MCF 10A (cell line): Measurements from ENCODE around the gene DBN1. TPM values are rescaled to one million over a fixed set of nuclear protein-coding genes. Genes with fewer than 3 reads are reported as not detected.
A peak's percentile ranks its signal among the peaks of the same experiment; 100 is the strongest.

ENCODE experiments used
- BruUV-seq: library from RNA; stranded (reverse); fragments of 400-500 nt; replicated peaks from 2 replicates; lab custom pipeline; 2021; lab: Mats Ljungman, UMichigan
- CTCF ChIA-PET: fragments of 300-600 bp; sonication (Branson Sonifier 250); formaldehyde crosslinking; extraction: SDS; loops from one replicate; lab custom pipeline; 2021; ENCODE audit warnings: antibody characterized with exemption, inconsistent platforms; lab: Yijun Ruan, JAX
- POLR2A ChIA-PET: fragments of 300-600, 350-650 bp; sonication (Branson Sonifier 250); formaldehyde crosslinking; extraction: SDS; loops from one replicate; lab custom pipeline; 2020; ENCODE audit warnings: antibody characterized with exemption, inconsistent platforms; lab: Yijun Ruan, JAX
- DNase-seq: peaks from one replicate; pipeline ENCODE4 v3.0.0-alpha.2; 2018; ENCODE audit not compliant: unreplicated experiment
- H3K27ac Mint-ChIP-seq: one replicate; pipeline ENCODE4 v1.8.0; 2022; ENCODE audit warnings: mild to moderate bottlenecking, low read depth, mixed read lengths; ENCODE audit not compliant: unreplicated experiment
- H3K27me3 Mint-ChIP-seq: one replicate; pipeline ENCODE4 v1.8.0; 2022; ENCODE audit warnings: mixed read lengths; ENCODE audit not compliant: insufficient read depth, unreplicated experiment
- H3K36me3 Mint-ChIP-seq: one replicate; pipeline ENCODE4 v1.8.0; 2022; ENCODE audit warnings: mild to moderate bottlenecking, moderate library complexity, mixed read lengths; ENCODE audit not compliant: insufficient read depth, unreplicated experiment
- H3K4me1 Mint-ChIP-seq: one replicate; pipeline ENCODE4 v1.8.0; 2022; ENCODE audit warnings: mixed read lengths; ENCODE audit not compliant: insufficient read depth, unreplicated experiment
- H3K4me3 Mint-ChIP-seq: one replicate; pipeline ENCODE4 v1.8.0; 2022; ENCODE audit warnings: mild to moderate bottlenecking, moderate library complexity, mixed read lengths; ENCODE audit not compliant: unreplicated experiment
- H3K9me3 Mint-ChIP-seq: one replicate; pipeline ENCODE4 v1.8.0; 2022; ENCODE audit warnings: mixed read lengths; ENCODE audit not compliant: unreplicated experiment
- intact Hi-C: fragments of 100-400 bp; cut with micrococcal nuclease; formaldehyde crosslinking; loops from 2 replicates; pipeline ENCODE4 v1.14.1; 2022
- total RNA-seq: library from RNA; stranded (reverse); gene quantifications from 2 replicates; pipeline ENCODE4 v1.2.3, GENCODE V29; 2022
- TF ChIP-seq, protein P1 (sequence below): fragments of 200-600 bp; IDR thresholded peaks from one replicate; pipeline ENCODE4 v1.8.0; 2022; ENCODE audit warnings: antibody characterized with exemption, mild to moderate bottlenecking; ENCODE audit not compliant: unreplicated experiment

The DBN1 gene
- total RNA-seq, 1 experiment from 2014 or later: 165 TPM

DNA sequence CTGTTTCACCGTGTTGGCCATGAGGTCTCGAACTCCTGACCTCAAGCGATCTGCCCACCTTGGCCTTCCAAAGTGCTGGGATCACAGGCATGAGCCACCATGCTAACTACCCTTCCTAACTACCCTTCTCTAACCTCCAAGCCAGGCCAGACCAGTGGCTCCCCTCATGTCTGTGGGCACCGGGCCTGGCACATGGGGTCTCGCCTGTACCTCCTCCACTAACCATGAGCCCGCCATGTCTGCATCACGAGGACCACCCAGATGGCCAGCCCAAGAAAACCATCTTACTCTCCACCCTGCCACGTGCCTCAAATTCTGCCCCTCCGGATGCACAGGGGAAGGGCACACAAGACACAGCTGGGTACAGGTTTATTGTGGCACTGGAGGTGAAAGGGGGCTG, 9.6 kb upstream of the DBN1 start:
- POLR2A ChIA-PET: no interaction called here
- no peaks in the 10 kb centered on the region for H3K27me3 Mint-ChIP-seq
- H3K9me3 Mint-ChIP-seq: no peaks in the 10 kb centered on the region
- no peak overlapping the region for H3K4me3 Mint-ChIP-seq
- CTCF ChIA-PET: interaction anchor here (0.6 to 0.9 kb wide), 3 partner anchors 12 to 164 kb away, joined by 3 to 5 read pairs (median 5); no protein-coding TSS in a partner anchor
- no peak overlapping the region for H3K27ac Mint-ChIP-seq
- no peak for DNase-seq
- TF ChIP-seq, protein P1, sequence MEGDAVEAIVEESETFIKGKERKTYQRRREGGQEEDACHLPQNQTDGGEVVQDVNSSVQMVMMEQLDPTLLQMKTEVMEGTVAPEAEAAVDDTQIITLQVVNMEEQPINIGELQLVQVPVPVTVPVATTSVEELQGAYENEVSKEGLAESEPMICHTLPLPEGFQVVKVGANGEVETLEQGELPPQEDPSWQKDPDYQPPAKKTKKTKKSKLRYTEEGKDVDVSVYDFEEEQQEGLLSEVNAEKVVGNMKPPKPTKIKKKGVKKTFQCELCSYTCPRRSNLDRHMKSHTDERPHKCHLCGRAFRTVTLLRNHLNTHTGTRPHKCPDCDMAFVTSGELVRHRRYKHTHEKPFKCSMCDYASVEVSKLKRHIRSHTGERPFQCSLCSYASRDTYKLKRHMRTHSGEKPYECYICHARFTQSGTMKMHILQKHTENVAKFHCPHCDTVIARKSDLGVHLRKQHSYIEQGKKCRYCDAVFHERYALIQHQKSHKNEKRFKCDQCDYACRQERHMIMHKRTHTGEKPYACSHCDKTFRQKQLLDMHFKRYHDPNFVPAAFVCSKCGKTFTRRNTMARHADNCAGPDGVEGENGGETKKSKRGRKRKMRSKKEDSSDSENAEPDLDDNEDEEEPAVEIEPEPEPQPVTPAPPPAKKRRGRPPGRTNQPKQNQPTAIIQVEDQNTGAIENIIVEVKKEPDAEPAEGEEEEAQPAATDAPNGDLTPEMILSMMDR: no peak
- intact Hi-C loops: no loop called here
- peaks cover 38% of the 10 kb centered on the region for H3K4me1 Mint-ChIP-seq
- peaks cover 24% of the 10 kb centered on the region for H3K36me3 Mint-ChIP-seq
- no TSS peak for BruUV-seq

DNA sequence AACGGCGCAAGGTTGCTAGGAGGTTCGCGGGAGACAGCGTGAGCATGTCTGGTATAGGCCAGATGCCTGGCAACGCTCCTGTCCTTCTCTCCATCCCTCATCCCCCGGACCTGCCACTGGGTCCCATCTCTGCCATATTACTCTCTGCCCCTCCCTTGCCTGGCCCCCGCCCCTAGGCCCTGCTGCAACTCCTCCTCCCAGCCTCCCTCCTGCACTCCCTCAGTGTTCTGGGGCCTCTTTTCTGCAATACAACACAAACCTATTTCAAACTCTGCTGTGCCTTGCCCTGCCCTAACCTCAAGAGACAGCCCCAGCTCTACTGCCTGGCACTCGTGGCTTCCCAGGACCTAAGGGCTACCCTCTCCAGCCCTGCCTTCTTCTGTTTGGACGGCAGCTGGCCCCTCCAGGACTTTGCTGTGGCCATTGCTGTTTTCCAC, 8.9 kb upstream of the DBN1 start:
- no peak overlapping the region for H3K4me3 Mint-ChIP-seq
- H3K36me3 Mint-ChIP-seq: peaks cover 22% of the 10 kb centered on the region
- H3K9me3 Mint-ChIP-seq: no peaks in the 10 kb centered on the region
- BruUV-seq: no TSS peak
- DNase-seq: no peak
- TF ChIP-seq, protein P1: no peak
- POLR2A ChIA-PET: no interaction called here
- H3K27me3 Mint-ChIP-seq: no peaks in the 10 kb centered on the region
- peaks cover 44% of the 10 kb centered on the region for H3K4me1 Mint-ChIP-seq
- CTCF ChIA-PET: interaction anchor here (0.6 to 0.9 kb wide), 3 partner anchors 13 to 163 kb away, joined by 3 to 5 read pairs (median 5); no protein-coding TSS in a partner anchor
- intact Hi-C loops: no loop called here
- H3K27ac Mint-ChIP-seq: no peak overlapping the region

DNA sequence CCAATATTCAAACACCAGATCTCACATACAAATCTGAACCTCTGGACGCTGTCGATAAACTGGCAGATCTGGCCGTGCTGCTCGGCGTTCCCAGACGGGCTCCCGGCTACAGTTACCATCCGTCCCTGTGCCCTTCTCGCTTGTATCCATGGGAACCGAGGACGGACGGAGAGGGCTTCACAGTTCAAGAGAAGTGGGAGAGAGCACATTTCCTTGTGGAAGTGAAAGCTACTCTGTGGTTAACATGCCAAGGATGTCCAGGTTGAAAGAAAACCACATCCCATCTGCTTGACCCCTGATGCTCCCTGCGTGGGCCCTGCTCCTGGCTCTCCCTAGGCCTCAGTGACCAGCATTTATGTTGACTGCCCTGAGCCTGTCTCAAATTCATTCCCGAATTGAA, 6.3 kb upstream of the DBN1 start:
- ChIA-PET CTCF (interaction anchor here (0.8 to 3.9 kb wide), 5 partner anchors 13 to 77 kb away, joined by 3 to 23 read pairs (median 5); no protein-coding TSS in a partner anchor), POLR2A (interaction anchor here (0.6 to 2.7 kb wide), 2 partner anchors 15 to 21 kb away, joined by 3 to 5 read pairs; no protein-coding TSS in a partner anchor)
- Mint-ChIP-seq H3K27me3 (no peaks in the 10 kb centered on the region), H3K27ac (peak overlapping the region; percentile 87), H3K4me1 (peaks cover 50% of the 10 kb centered on the region), H3K36me3 (peaks cover 16% of the 10 kb centered on the region), H3K4me3 (no peak overlapping the region), H3K9me3 (no peaks in the 10 kb centered on the region)
- DNase-seq: no peak
- TF ChIP-seq, protein P1: no peak
- intact Hi-C loops: loop anchor here (2.0 kb wide), 1 partner anchor 17 kb away; the partner anchor contains the start of gene PDLIM7
- BruUV-seq: no TSS peak

DNA sequence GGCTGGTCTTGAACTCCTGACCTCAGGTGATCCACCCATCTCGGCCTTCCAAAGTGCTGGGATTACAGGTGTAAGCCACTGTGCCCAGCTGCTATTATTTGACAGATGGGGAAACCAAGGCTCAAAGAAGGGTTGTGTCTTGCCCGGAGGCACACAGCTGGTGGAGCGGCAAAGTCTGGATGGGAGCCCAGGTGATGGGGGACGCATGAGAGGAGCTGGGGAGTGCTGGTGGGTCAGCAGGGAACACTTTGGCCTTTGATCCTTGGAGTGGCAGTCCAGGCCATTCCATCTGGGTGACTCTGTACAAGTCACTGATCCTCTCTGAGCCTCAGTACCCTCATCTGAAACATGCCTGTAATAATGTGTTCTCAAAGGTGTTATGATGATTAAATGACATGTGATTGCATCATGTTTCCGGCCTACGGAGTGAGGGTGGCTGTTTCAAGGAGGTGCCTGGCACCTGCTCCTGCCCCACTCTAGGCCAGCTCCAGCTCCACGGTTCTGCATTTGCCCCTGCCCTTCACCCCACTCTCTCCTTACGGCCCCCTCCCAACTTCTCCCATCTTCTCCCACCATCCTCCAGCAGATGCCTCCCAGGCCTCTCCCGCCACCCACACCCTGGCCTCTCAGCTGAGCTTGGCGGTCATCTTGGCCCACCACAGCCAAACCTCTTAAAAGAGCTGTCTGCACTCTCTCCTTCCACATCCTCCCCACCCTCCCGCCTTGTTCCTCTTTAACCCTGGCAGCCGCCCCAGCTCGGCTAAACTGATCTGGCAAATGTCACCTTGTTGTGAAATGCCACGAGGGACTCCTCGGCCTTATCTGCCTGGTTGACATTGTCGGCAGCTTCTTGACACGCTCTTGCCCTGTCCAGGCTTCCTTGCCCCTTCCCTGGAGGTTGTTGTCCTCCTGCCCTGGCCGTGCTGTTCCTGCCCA, 5.5 kb upstream of the DBN1 start:
- H3K36me3 Mint-ChIP-seq: peaks cover 11% of the 10 kb centered on the region
- CTCF ChIA-PET: interaction anchor here (0.9 to 3.9 kb wide), 9 partner anchors 9 to 129 kb away, joined by 3 to 23 read pairs (median 4); no protein-coding TSS in a partner anchor
- TSS peak; percentile 71 for BruUV-seq
- peaks cover 47% of the 10 kb centered on the region for H3K4me1 Mint-ChIP-seq
- H3K27me3 Mint-ChIP-seq: no peaks in the 10 kb centered on the region
- H3K27ac Mint-ChIP-seq: peak overlapping the region; percentile 87
- POLR2A ChIA-PET: interaction anchor here (1.2 to 3.0 kb wide), 3 partner anchors 14 to 18 kb away, joined by 4 to 18 read pairs (median 5); partner anchors contain the start of gene PDLIM7
- H3K4me3 Mint-ChIP-seq: no peak overlapping the region
- TF ChIP-seq, protein P1: no peak
- peak; percentile 71 for DNase-seq
- H3K9me3 Mint-ChIP-seq: no peaks in the 10 kb centered on the region
- intact Hi-C loops: loop anchor here (2.0 kb wide), 1 partner anchor 18 kb away; the partner anchor contains the start of gene PDLIM7
